ENCODE results near the gene CENPVL3. TPM values are rescaled to one million over a fixed set of nuclear protein-coding genes. Genes with fewer than 3 reads are reported as not detected.

CENPVL3 gene
- total RNA-seq, 1 donor from 2014 or later, result 5.4 TPM

GRCh38 chrX:51608766-51609165, 9.9 kb downstream of the CENPVL3 start:
- H3K27ac Mint-ChIP-seq, result no peak overlapping the region
- DNase-seq (ENCODE audit: low spot score, unreplicated experiment), result no peak
- no peaks in the 10 kb centered on the region for H3K36me3 Mint-ChIP-seq (ENCODE audit: insufficient read depth)
- peaks cover 8% of the 10 kb centered on the region for H3K27me3 Mint-ChIP-seq
- H3K9me3 Mint-ChIP-seq (ENCODE audit: low read depth), result peaks cover 7% of the 10 kb centered on the region
- no peak for TF ChIP-seq CTCF (IDR thresholded peaks at IDR 0.05; ENCODE audit: unreplicated experiment)
- no peak overlapping the region for H3K4me3 Mint-ChIP-seq (ENCODE audit: low read depth)
- no peaks in the 10 kb centered on the region for H3K4me1 Mint-ChIP-seq (ENCODE audit: low read depth)

GRCh38 chrX:51608126-51608525, 10.6 kb downstream of the CENPVL3 start:
- Mint-ChIP-seq H3K27me3 (peaks cover 6% of the 10 kb centered on the region), H3K36me3 (ENCODE audit: insufficient read depth) (no peaks in the 10 kb centered on the region), H3K4me1 (ENCODE audit: low read depth) (no peaks in the 10 kb centered on the region), H3K27ac (no peak overlapping the region), H3K9me3 (ENCODE audit: low read depth) (peaks cover 5% of the 10 kb centered on the region), H3K4me3 (ENCODE audit: low read depth) (no peak overlapping the region)
- no peak for DNase-seq (ENCODE audit: low spot score, unreplicated experiment)
- no peak for TF ChIP-seq CTCF (IDR thresholded peaks at IDR 0.05; ENCODE audit: unreplicated experiment)

- Mint-ChIP-seq H3K27me3 (peaks cover 4% of the 10 kb centered on the region), H3K27ac (no peak overlapping the region), H3K36me3 (ENCODE audit: insufficient read depth) (no peaks in the 10 kb centered on the region), H3K4me1 (ENCODE audit: low read depth) (no peaks in the 10 kb centered on the region), H3K4me3 (ENCODE audit: low read depth) (no peak overlapping the region), H3K9me3 (ENCODE audit: low read depth) (no peaks in the 10 kb centered on the region)
- TF ChIP-seq CTCF (IDR thresholded peaks at IDR 0.05; ENCODE audit: unreplicated experiment), result no peak
- no peak for DNase-seq (ENCODE audit: low spot score, unreplicated experiment)
Observed at GRCh38 chrX:51606446-51606845, 12.3 kb downstream of the CENPVL3 start.

- H3K27ac Mint-ChIP-seq, result no peak overlapping the region
- peaks cover 8% of the 10 kb centered on the region for H3K27me3 Mint-ChIP-seq
- no peak for DNase-seq (ENCODE audit: low spot score, unreplicated experiment)
- no peaks in the 10 kb centered on the region for H3K4me1 Mint-ChIP-seq (ENCODE audit: low read depth)
- H3K9me3 Mint-ChIP-seq (ENCODE audit: low read depth), result peaks cover 14% of the 10 kb centered on the region
- no peak for TF ChIP-seq CTCF (IDR thresholded peaks at IDR 0.05; ENCODE audit: unreplicated experiment)
- H3K4me3 Mint-ChIP-seq (ENCODE audit: low read depth), result no peak overlapping the region
- H3K36me3 Mint-ChIP-seq (ENCODE audit: insufficient read depth), result no peaks in the 10 kb centered on the region
Observed at GRCh38 chrX:51598899-51599298, 19.8 kb downstream of the CENPVL3 start.

- Mint-ChIP-seq H3K9me3 (ENCODE audit: low read depth) (peaks cover 7% of the 10 kb centered on the region), H3K4me1 (ENCODE audit: low read depth) (no peaks in the 10 kb centered on the region), H3K27me3 (no peaks in the 10 kb centered on the region), H3K27ac (no peak overlapping the region), H3K4me3 (ENCODE audit: low read depth) (no peak overlapping the region), H3K36me3 (ENCODE audit: insufficient read depth) (no peaks in the 10 kb centered on the region)
- DNase-seq (ENCODE audit: low spot score, unreplicated experiment), result no peak
- TF ChIP-seq CTCF (IDR thresholded peaks at IDR 0.05; ENCODE audit: unreplicated experiment), result no peak
Observed at GRCh38 chrX:51571874-51572273, 46.8 kb downstream of the CENPVL3 start.
